IPS-15b (cell line): ENCODE results near the gene E2F2.
"Not testable (repeated sequence)": the region's sequence is repeated elsewhere in the genome, so short reads cannot be mapped to it uniquely, and the experiment has no call there.

Experiments
- H3K27me3 ChIP-seq: one replicate; pipeline ENCODE4 v1.6.1; 2013; ENCODE audit warnings: low read length; ENCODE audit not compliant: control insufficient read depth, insufficient read depth
- H3K36me3 ChIP-seq: one replicate; pipeline ENCODE4 v1.6.1; 2013; ENCODE audit warnings: low read length; ENCODE audit not compliant: control insufficient read depth, insufficient read depth
- H3K4me1 ChIP-seq: one replicate; pipeline ENCODE4 v1.6.1; 2013; ENCODE audit warnings: mild to moderate bottlenecking, low read length; ENCODE audit not compliant: control insufficient read depth, insufficient read depth
- H3K4me3 ChIP-seq: one replicate; pipeline ENCODE4 v1.5.1; 2013; ENCODE audit warnings: low read depth, low read length
- H3K9ac ChIP-seq: one replicate; pipeline ENCODE4 v1.6.1; 2013; ENCODE audit warnings: low read depth, mild to moderate bottlenecking, low read length
- H3K9me3 ChIP-seq: one replicate; pipeline ENCODE4 v1.6.1; 2013; ENCODE audit warnings: mild to moderate bottlenecking, low read length; ENCODE audit not compliant: control insufficient read depth, insufficient read depth

The E2F2 gene

GRCh38 chr1:23502951-23503350, 28.1 kb downstream of the E2F2 start:
- peaks cover 3% of the 10 kb centered on the region for H3K4me1 ChIP-seq
- no peaks in the 10 kb centered on the region for H3K9me3 ChIP-seq
- no peaks in the 10 kb centered on the region for H3K27me3 ChIP-seq
- no peaks in the 10 kb centered on the region for H3K36me3 ChIP-seq
- H3K9ac ChIP-seq: no peak overlapping the region
- H3K4me3 ChIP-seq: no peak overlapping the region

GRCh38 chr1:23500466-23500865, 30.6 kb downstream of the E2F2 start:
- H3K9ac ChIP-seq: no peak overlapping the region
- peaks cover 3% of the 10 kb centered on the region for H3K4me1 ChIP-seq
- H3K36me3 ChIP-seq: no peaks in the 10 kb centered on the region
- no peaks in the 10 kb centered on the region for H3K9me3 ChIP-seq
- no peaks in the 10 kb centered on the region for H3K27me3 ChIP-seq
- no peak overlapping the region for H3K4me3 ChIP-seq

- H3K4me3 ChIP-seq: no peak overlapping the region
- H3K36me3 ChIP-seq: no peaks in the 10 kb centered on the region
- no peaks in the 10 kb centered on the region for H3K9me3 ChIP-seq
- H3K9ac ChIP-seq: no peak overlapping the region
- H3K4me1 ChIP-seq: no peaks in the 10 kb centered on the region
- no peaks in the 10 kb centered on the region for H3K27me3 ChIP-seq
Observed at GRCh38 chr1:23497777-23498439, 33.1 kb downstream of the E2F2 start.

- H3K4me3 ChIP-seq: no peak overlapping the region
- no peaks in the 10 kb centered on the region for H3K4me1 ChIP-seq
- H3K9ac ChIP-seq: no peak overlapping the region
Observed at GRCh38 chr1:23496490-23497181, 34.4 kb downstream of the E2F2 start.

GRCh38 chr1:23494836-23495235, 36.2 kb downstream of the E2F2 start:
- not testable (repeated sequence) for H3K36me3 ChIP-seq, H3K9me3 ChIP-seq, H3K4me3 ChIP-seq, H3K27me3 ChIP-seq, H3K9ac ChIP-seq, H3K4me1 ChIP-seq

More at GRCh38 chr1:23496490-23497181, 34.4 kb downstream of the E2F2 start:
- H3K36me3 ChIP-seq: no peaks in the 10 kb centered on the region
- no peaks in the 10 kb centered on the region for H3K27me3 ChIP-seq
- no peaks in the 10 kb centered on the region for H3K9me3 ChIP-seq

- H3K9me3 ChIP-seq, H3K27me3 ChIP-seq, H3K4me1 ChIP-seq, H3K9ac ChIP-seq, H3K4me3 ChIP-seq, H3K36me3 ChIP-seq: not testable (repeated sequence)
Observed at GRCh38 chr1:23492776-23493175, 38.3 kb downstream of the E2F2 start.

GRCh38 chr1:23492132-23492720, 38.8 kb downstream of the E2F2 start:
- peaks cover 11% of the 10 kb centered on the region for H3K27me3 ChIP-seq
- H3K4me1 ChIP-seq: no peaks in the 10 kb centered on the region
- no peak overlapping the region for H3K4me3 ChIP-seq
- H3K9me3 ChIP-seq: no peaks in the 10 kb centered on the region
- H3K9ac ChIP-seq: no peak overlapping the region
- no peaks in the 10 kb centered on the region for H3K36me3 ChIP-seq

GRCh38 chr1:23489842-23490241, 41.2 kb downstream of the E2F2 start:
- Histone ChIP-seq H3K36me3 (no peaks in the 10 kb centered on the region), H3K27me3 (peaks cover 27% of the 10 kb centered on the region), H3K9me3 (no peaks in the 10 kb centered on the region), H3K4me3 (no peak overlapping the region), H3K9ac (no peak overlapping the region), H3K4me1 (no peaks in the 10 kb centered on the region)

GRCh38 chr1:23485002-23485332, 46.1 kb downstream of the E2F2 start:
- Histone ChIP-seq H3K27me3 (peaks cover 38% of the 10 kb centered on the region), H3K9me3 (no peaks in the 10 kb centered on the region), H3K9ac (peak overlapping the region; percentile 47), H3K4me1 (peaks cover 3% of the 10 kb centered on the region), H3K4me3 (peak overlapping the region; percentile 82), H3K36me3 (no peaks in the 10 kb centered on the region)

GRCh38 chr1:23484253-23485001, 46.6 kb downstream of the E2F2 start:
- no peaks in the 10 kb centered on the region for H3K9me3 ChIP-seq
- peak overlapping the region; percentile 47 for H3K9ac ChIP-seq
- peaks cover 38% of the 10 kb centered on the region for H3K27me3 ChIP-seq
- H3K36me3 ChIP-seq: no peaks in the 10 kb centered on the region
- H3K4me1 ChIP-seq: peaks cover 3% of the 10 kb centered on the region
- H3K4me3 ChIP-seq: peak overlapping the region; percentile 82

GRCh38 chr1:23483321-23484252, 47.4 kb downstream of the E2F2 start, which contains the start of gene ASAP3:
ASAP3 (minus strand) TSS chr1:23484179; CDS start chr1:23484133, 46 bp downstream.
- peaks cover 3% of the 10 kb centered on the region for H3K4me1 ChIP-seq
- H3K9ac ChIP-seq: peak within 1 kb of the TSS; percentile 47
- peak within 1 kb of the TSS; percentile 82 for H3K4me3 ChIP-seq
- peaks cover 38% of the 10 kb centered on the region for H3K27me3 ChIP-seq
- no peaks in the 10 kb centered on the region for H3K9me3 ChIP-seq
- no peaks in the 10 kb centered on the region for H3K36me3 ChIP-seq
